Right atrium auricular region (tissue), 2 donors: ENCODE data around the gene AFAP1. TPM values are rescaled to one million over a fixed set of nuclear protein-coding genes. Genes with fewer than 3 reads are reported as not detected.

ENCODE experiments used
- DNase-seq: peaks from one replicate; pipeline ENCODE4 v3.0.0-alpha.2; 2019; ENCODE audit warnings: low spot score
- H3K27ac ChIP-seq, 2 donors: fragments of 200-600 bp; sonication (generic); 1 replicate in 1 of 2; 2 replicates in 1 of 2; pipeline ENCODE4 v1.5.1; 2016 to 2019
- H3K27me3 ChIP-seq, 2 donors: fragments of 200-600 bp; sonication (generic); one replicate each; pipeline versions ENCODE4 v1.5.1 to v1.6.0; 2017 to 2019
- H3K36me3 ChIP-seq: fragments of 200-600 bp; sonication (generic); one replicate; pipeline ENCODE4 v1.5.1; 2016
- H3K4me1 ChIP-seq, 2 donors: fragments of 200-600 bp; sonication (generic); one replicate each; pipeline versions ENCODE4 v1.5.1 to v1.6.0; 2017 to 2019
- H3K4me3 ChIP-seq, 2 donors: fragments of 200-600 bp; sonication (generic); 1 replicate in 1 of 2; 2 replicates in 1 of 2; pipeline ENCODE4 v1.5.1; 2017 to 2019; ENCODE audit warnings: mild to moderate bottlenecking in 1 of 2, moderate library complexity in 1 of 2
- H3K9me3 ChIP-seq, 2 donors: fragments of 200-600 bp; sonication (generic); one replicate each; pipeline ENCODE4 v1.5.1; 2019
- CTCF ChIP-seq, 2 donors: fragments of 200-600 bp; sonication (generic); IDR thresholded peaks; one replicate each; pipeline ENCODE4 v1.5.1; 2019; ENCODE audit warnings: antibody characterized with exemption in 2 of 2
- total RNA-seq, 2 donors: library from RNA; depleted of rRNA; stranded (reverse); fragments of >200 nt; gene quantifications; one replicate each; pipeline ENCODE4 v1.1.0, GENCODE V29; 2016

AFAP1 gene
- total RNA-seq, 2 donors from 2014 or later, result 16.2 to 27.2 TPM

DNA sequence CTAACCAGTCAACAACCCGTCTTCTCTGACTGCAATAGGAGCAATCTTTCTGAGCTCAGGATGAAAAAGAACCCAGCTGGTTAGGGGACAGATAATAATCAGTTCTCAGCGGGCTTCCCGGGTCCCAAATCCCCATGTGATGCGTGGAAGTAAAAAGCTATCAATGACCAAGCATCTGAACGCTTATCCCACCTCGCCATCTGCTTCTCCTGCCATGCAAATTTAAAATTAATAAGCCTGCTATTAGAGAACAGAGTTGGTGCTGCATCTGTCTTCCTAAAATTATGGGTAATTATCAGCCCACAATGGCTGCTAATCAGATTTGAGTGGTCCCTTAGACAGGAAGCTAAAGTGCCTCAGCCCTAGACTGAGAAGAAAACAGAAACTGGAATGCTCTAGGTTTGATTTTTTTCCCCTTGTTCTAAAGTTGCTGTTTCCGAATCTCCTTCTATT, 37.5 kb downstream of the AFAP1 start:
- no peaks in the 10 kb centered on the region for H3K9me3 ChIP-seq
- no peak for TF ChIP-seq CTCF (IDR thresholded peaks at IDR 0.05)
- peaks cover 0 to 62% of the 10 kb centered on the region in 2 donors for H3K4me1 ChIP-seq
- DNase-seq, result no peak
- no peak overlapping the region for H3K4me3 ChIP-seq
- H3K27ac ChIP-seq, result peak overlapping the region; percentile 9 to 56
- H3K36me3 ChIP-seq, result no peaks in the 10 kb centered on the region
- no peaks in the 10 kb centered on the region for H3K27me3 ChIP-seq

DNA sequence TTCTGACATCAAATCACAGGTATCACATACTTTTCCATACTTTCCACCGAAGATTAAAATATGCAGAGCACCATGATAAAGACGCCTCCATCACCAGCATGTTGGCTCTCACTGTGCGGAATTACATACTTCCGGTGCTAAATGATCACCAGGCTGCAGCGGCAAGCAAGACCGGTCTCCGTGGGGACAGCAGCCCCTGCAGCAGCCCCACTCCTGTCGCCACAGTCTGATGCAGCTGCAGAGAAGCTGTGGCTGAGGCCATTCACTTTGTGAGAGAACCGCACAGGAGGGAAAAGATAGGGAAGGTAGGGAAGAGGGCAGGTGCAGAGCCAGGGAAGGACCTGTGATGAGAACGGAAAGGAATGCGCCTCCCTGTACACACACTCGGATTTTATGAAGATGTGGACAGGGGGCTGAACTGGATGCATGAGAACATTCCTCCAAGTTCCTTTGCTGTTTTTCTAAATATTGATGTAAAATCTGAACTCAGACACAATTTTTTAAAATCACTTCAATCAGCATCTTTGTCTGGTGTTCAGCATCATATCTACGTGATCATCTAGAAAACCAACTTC, 38.3 kb downstream of the AFAP1 start:
- Histone ChIP-seq H3K36me3 (no peaks in the 10 kb centered on the region), H3K4me1 (peaks cover 0 to 56% of the 10 kb centered on the region in 2 donors), H3K27me3 (no peaks in the 10 kb centered on the region), H3K27ac (no peak overlapping the region), H3K9me3 (no peaks in the 10 kb centered on the region), H3K4me3 (no peak overlapping the region)
- no peak for DNase-seq
- TF ChIP-seq CTCF (IDR thresholded peaks at IDR 0.05), result no peak

DNA sequence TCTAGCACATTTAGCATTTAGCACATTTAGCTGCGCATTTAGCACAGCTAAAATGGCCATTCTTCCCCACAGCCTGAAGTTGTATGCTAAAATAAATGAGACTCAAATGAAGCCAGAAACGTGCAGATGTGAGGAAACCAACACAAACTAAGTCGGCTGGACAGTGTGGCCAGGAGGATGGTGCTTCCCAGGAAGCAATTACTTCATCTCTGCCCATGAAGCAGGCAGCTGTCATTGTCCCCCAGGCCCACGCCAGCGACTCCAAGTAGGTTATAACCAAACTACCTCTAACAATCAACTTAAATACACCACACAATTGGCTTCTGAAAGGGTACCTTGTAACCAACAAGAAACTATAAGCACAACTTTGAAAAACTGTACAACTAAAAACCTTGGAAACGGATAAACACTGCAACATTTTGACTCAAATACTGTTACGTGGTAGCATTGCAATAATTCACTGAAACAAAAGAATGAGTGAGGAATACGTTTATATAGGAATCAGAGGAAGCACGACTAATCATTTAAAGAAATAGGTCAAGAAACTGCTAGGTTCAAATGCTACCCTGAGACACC, 39.2 kb downstream of the AFAP1 start:
- Histone ChIP-seq H3K36me3 (no peaks in the 10 kb centered on the region), H3K4me3 (no peak overlapping the region), H3K4me1 (peaks cover 0 to 46% of the 10 kb centered on the region in 2 donors), H3K9me3 (no peaks in the 10 kb centered on the region), H3K27ac (peak overlapping the region in 1 of 2 donors; percentile 3), H3K27me3 (no peaks in the 10 kb centered on the region)
- TF ChIP-seq CTCF (IDR thresholded peaks at IDR 0.05), result no peak
- no peak for DNase-seq

DNA sequence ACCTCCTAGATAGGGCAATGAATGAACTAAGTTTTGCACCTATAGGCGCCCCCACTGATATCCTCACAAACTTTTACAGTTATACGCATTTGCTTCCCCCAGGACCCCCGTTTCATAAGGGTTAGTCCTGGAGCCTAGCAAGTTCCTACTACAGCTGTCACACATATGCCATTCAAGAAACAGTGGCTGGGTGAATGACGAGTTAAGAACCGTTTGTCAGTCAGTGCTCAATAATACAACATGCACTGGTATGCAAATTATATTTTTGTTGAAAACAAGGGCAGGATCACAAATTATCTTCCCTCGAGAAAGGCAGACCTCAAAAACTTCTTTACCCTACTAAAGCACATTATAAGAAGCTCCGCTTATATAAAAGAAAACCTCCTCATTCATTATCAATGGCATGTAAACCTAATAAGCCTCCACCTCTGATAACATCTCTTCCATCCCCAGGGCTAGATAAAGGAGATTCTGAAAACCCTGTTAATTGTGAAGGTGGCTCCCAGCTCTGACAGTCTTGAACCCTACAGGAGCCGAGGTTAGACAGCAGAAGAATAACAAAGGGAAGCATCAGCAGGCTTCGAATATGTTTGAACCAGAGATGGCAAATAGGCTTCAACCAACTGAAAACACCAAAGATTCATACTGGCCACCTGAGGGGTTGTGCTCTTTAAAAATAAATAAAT, 40.3 kb downstream of the AFAP1 start:
- DNase-seq, result no peak
- Histone ChIP-seq H3K4me1 (peaks cover 0 to 35% of the 10 kb centered on the region in 2 donors), H3K4me3 (no peak overlapping the region), H3K36me3 (no peaks in the 10 kb centered on the region), H3K9me3 (no peaks in the 10 kb centered on the region), H3K27ac (no peak overlapping the region), H3K27me3 (no peaks in the 10 kb centered on the region)
- TF ChIP-seq CTCF (IDR thresholded peaks at IDR 0.05), result no peak

DNA sequence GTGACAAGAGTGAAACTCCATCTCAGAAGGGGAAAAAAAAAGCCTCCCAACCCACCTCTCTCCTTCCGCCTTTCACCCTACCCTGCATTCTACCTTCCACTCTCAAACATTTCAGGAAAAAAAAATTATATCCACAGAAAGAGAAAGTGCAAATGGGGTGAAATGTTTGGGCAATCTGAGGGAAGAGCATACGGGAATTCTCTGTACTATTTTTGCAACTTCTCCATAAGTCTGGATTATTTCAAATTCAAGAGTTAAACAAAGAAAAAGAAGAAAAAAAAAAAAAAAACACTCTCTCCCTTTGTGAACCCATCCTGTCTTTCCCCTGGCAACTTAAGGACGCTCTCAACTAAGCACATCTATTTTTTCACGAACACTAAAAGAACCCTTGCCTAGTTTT, 41.3 kb downstream of the AFAP1 start:
- TF ChIP-seq CTCF (IDR thresholded peaks at IDR 0.05), result no peak
- peaks cover 0 to 25% of the 10 kb centered on the region in 2 donors for H3K4me1 ChIP-seq
- H3K4me3 ChIP-seq, result no peak overlapping the region
- no peak for DNase-seq
- no peak overlapping the region for H3K27ac ChIP-seq
- no peaks in the 10 kb centered on the region for H3K9me3 ChIP-seq
- H3K27me3 ChIP-seq, result no peaks in the 10 kb centered on the region
- H3K36me3 ChIP-seq, result no peaks in the 10 kb centered on the region
